Measurements from ENCODE around the gene RIMS4.

RIMS4 gene

GRCh38 chr20:44805335-44805978 is 4.9 kb downstream of the RIMS4 start:
- H3K4me3 ChIP-seq (replicated peaks; ENCODE audit: insufficient read depth, low read length), result no peak overlapping the region
- TF ChIP-seq SPI1 (IDR thresholded peaks at IDR 0.05; ENCODE audit: borderline replicate concordance, low read depth), result peak; percentile 67
- TF ChIP-seq, protein P1, sequence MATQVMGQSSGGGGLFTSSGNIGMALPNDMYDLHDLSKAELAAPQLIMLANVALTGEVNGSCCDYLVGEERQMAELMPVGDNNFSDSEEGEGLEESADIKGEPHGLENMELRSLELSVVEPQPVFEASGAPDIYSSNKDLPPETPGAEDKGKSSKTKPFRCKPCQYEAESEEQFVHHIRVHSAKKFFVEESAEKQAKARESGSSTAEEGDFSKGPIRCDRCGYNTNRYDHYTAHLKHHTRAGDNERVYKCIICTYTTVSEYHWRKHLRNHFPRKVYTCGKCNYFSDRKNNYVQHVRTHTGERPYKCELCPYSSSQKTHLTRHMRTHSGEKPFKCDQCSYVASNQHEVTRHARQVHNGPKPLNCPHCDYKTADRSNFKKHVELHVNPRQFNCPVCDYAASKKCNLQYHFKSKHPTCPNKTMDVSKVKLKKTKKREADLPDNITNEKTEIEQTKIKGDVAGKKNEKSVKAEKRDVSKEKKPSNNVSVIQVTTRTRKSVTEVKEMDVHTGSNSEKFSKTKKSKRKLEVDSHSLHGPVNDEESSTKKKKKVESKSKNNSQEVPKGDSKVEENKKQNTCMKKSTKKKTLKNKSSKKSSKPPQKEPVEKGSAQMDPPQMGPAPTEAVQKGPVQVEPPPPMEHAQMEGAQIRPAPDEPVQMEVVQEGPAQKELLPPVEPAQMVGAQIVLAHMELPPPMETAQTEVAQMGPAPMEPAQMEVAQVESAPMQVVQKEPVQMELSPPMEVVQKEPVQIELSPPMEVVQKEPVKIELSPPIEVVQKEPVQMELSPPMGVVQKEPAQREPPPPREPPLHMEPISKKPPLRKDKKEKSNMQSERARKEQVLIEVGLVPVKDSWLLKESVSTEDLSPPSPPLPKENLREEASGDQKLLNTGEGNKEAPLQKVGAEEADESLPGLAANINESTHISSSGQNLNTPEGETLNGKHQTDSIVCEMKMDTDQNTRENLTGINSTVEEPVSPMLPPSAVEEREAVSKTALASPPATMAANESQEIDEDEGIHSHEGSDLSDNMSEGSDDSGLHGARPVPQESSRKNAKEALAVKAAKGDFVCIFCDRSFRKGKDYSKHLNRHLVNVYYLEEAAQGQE (IDR thresholded peaks at IDR 0.05; ENCODE audit: insufficient replicate concordance, low read depth), result no peak
- DNase-seq (ENCODE audit: low read depth in 1 of 2, low spot score in 1 of 2), result no peak
- H3K27me3 ChIP-seq (ENCODE audit: insufficient read depth, poor library complexity, severe bottlenecking), result peaks cover 36% of the 10 kb centered on the region
- H3K27ac ChIP-seq (replicated peaks), result no peak overlapping the region

GRCh38 chr20:44803383-44803941 is 6.9 kb downstream of the RIMS4 start:
- TF ChIP-seq, protein P1 (IDR thresholded peaks at IDR 0.05; ENCODE audit: insufficient replicate concordance, low read depth), result peak; percentile 65
- no peak for TF ChIP-seq GABPA (IDR thresholded peaks at IDR 0.05; ENCODE audit: low read depth)
- DNase-seq (ENCODE audit: low read depth in 1 of 2, low spot score in 1 of 2), result no peak
- Histone ChIP-seq H3K27ac (replicated peaks) (no peak overlapping the region), H3K4me3 (replicated peaks; ENCODE audit: insufficient read depth, low read length) (no peak overlapping the region), H3K27me3 (ENCODE audit: insufficient read depth, poor library complexity, severe bottlenecking) (peaks cover 21% of the 10 kb centered on the region)

DNA sequence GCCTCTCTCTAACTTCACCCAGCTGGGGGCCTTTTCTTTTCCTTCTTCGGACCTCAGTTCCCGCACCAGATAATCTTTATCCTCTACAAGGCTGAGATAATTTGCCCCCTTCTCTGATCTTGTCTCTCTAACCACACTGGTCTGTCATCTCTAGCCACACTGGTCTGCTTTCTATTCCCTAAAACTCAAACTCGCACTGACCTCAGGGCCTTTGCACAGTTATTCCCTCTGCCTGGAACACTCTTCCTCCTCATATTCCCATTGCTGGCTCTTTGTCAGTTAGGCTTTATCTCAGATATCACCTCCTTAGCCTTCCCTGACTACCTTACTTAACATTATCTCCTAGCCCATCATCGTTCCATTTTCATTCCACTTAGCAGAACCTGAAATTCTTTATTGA is 7.6 kb downstream of the RIMS4 start:
- no peak overlapping the region for H3K4me3 ChIP-seq (replicated peaks; ENCODE audit: insufficient read depth, low read length)
- no peak overlapping the region for H3K27ac ChIP-seq (replicated peaks)
- DNase-seq (ENCODE audit: low read depth in 1 of 2, low spot score in 1 of 2), result no peak
- no peak for TF ChIP-seq CTCF (IDR thresholded peaks at IDR 0.05; ENCODE audit: insufficient read depth, low read length)
- no peak for TF ChIP-seq SPI1 (IDR thresholded peaks at IDR 0.05; ENCODE audit: borderline replicate concordance, low read depth)
- TF ChIP-seq POLR2AphosphoS5 (IDR thresholded peaks at IDR 0.05; ENCODE audit: low read depth), result no peak
- TF ChIP-seq GABPA (IDR thresholded peaks at IDR 0.05; ENCODE audit: low read depth), result no peak
- TF ChIP-seq, protein P1 (IDR thresholded peaks at IDR 0.05; ENCODE audit: insufficient replicate concordance, low read depth), result no peak
- peaks cover 14% of the 10 kb centered on the region for H3K27me3 ChIP-seq (ENCODE audit: insufficient read depth, poor library complexity, severe bottlenecking)

DNA sequence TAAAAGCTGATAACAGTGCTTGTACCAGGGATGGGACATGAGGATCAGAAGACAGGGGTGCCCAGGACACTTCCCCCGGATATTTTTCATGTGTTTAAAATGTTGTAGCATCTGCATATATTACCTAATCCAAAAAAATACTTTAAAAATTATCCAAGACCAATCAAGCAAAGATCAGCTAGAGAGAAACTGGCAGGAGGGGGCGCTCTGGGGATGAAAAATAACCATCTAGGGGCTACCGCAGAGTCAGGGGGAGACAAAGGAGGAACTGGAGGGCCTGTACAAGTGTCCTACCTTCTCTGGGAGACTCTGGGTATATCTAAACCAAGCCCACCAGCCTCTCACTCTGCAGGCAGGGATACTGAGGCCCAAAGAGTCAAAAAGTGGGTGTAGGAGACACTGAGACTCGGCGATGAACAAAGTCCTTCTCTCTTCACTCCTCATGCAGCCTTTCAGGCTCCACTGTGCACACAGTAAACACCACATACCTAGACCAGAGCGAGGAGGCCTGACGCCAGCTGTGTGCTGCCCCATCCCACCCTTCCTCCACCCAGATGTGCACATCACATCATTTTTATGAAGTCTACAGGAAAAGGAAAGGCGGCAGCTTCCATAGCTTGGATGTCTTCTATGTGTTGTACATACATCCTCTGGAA is 9.8 kb downstream of the RIMS4 start:
- TF ChIP-seq, protein P1 (IDR thresholded peaks at IDR 0.05; ENCODE audit: insufficient replicate concordance, low read depth), result no peak
- no peak for TF ChIP-seq CTCF (IDR thresholded peaks at IDR 0.05; ENCODE audit: insufficient read depth, low read length)
- no peak for TF ChIP-seq POLR2AphosphoS5 (IDR thresholded peaks at IDR 0.05; ENCODE audit: low read depth)
- TF ChIP-seq SPI1 (IDR thresholded peaks at IDR 0.05; ENCODE audit: borderline replicate concordance, low read depth), result no peak
- TF ChIP-seq GABPA (IDR thresholded peaks at IDR 0.05; ENCODE audit: low read depth), result no peak
- H3K27me3 ChIP-seq (ENCODE audit: insufficient read depth, poor library complexity, severe bottlenecking), result no peaks in the 10 kb centered on the region
- DNase-seq (ENCODE audit: low read depth in 1 of 2, low spot score in 1 of 2), result no peak

More for the DNA sequence above, 9.8 kb downstream of the RIMS4 start:
- Histone ChIP-seq H3K4me3 (replicated peaks; ENCODE audit: insufficient read depth, low read length) (no peak overlapping the region), H3K27ac (replicated peaks) (no peak overlapping the region)

Data from HL-60 (cell line).